SK-N-SH (cell line): ENCODE data around the gene FIGNL1. TPM values are rescaled to one million over a fixed set of nuclear protein-coding genes. Genes with fewer than 3 reads are reported as not detected.

Experiments used
- CTCF ChIA-PET: fragments of 300-600, 350-600 bp; formaldehyde crosslinking; extraction: SDS; loops from one replicate; lab custom pipeline; 2021; lab: Yijun Ruan, JAX
- POLR2A ChIA-PET: fragments of 350-600 bp; sonication (Branson Sonifier 250); formaldehyde crosslinking; extraction: SDS; loops from one replicate; lab custom pipeline; 2020; ENCODE audit warnings: antibody characterized with exemption, inconsistent platforms; lab: Yijun Ruan, JAX
- DNase-seq: peaks from one replicate; pipeline ENCODE4 v3.0.0; 2012
- H2AFZ ChIP-seq: fragments of 200-600 bp; sonication (generic); 2 replicates; pipeline ENCODE4 v1.8.1; 2016; ENCODE audit warnings: antibody characterized with exemption, mild to moderate bottlenecking, low read depth
- H3F3A ChIP-seq: fragments of 200-600 bp; sonication (generic); replicated peaks from 2 replicates; pipeline ENCODE3; 2016; ENCODE audit warnings: antibody characterized with exemption, mild to moderate bottlenecking; ENCODE audit not compliant: insufficient read depth
- H3K27ac ChIP-seq, 2 experiments: fragments of 200-500 bp in 1 of 2; fragments of 200-600 bp in 1 of 2; sonication (Bioruptor generic) in 1 of 2; sonication (generic), shearing (Covaris generic) in 1 of 2; 2 replicates each; pipeline versions ENCODE4 v1.5.1 to v1.6.1; 2014 to 2016; ENCODE audit warnings: low read depth in 2 of 2, inconsistent platforms in 1 of 2, low read length in 1 of 2, mild to moderate bottlenecking in 1 of 2, mixed read lengths in 1 of 2
- H3K27me3 ChIP-seq: fragments of 200-600 bp; sonication (generic), shearing (Covaris generic); 2 replicates; pipeline ENCODE4 v1.6.1; 2016; ENCODE audit warnings: mixed run types; ENCODE audit not compliant: insufficient read depth
- H3K36me3 ChIP-seq, 2 experiments: fragments of 200-500 bp in 1 of 2; fragments of 200-600 bp in 1 of 2; sonication (Bioruptor generic) in 1 of 2; sonication (generic) in 1 of 2; replicated peaks in 1 of 2; 2 replicates each; pipeline versions ENCODE3 to v1.5.1; 2014 to 2016; ENCODE audit warnings: low read length in 1 of 2, mild to moderate bottlenecking in 1 of 2; ENCODE audit not compliant: insufficient read depth in 2 of 2, control insufficient read depth in 1 of 2
- H3K4me1 ChIP-seq, 2 experiments: fragments of 200-500 bp in 1 of 2; fragments of 200-600 bp in 1 of 2; sonication (Bioruptor generic) in 1 of 2; sonication (generic), shearing (Covaris generic) in 1 of 2; 2 replicates each; pipeline versions ENCODE4 v1.5.1 to v1.6.1; 2014 to 2016; ENCODE audit warnings: low read depth in 1 of 2, low read length in 1 of 2, mixed run types in 1 of 2; ENCODE audit not compliant: insufficient read depth in 2 of 2, control insufficient read depth in 1 of 2
- H3K4me2 ChIP-seq: fragments of 200-600 bp; sonication (generic), shearing (Covaris generic); 2 replicates; pipeline ENCODE4 v1.6.1; 2017; ENCODE audit warnings: mixed run types
- H3K4me3 ChIP-seq, 2 experiments: fragments of 200-500 bp in 1 of 2; fragments of 200-600 bp in 1 of 2; sonication (Bioruptor generic) in 1 of 2; sonication (generic), shearing (Covaris generic) in 1 of 2; 2 replicates each; pipeline versions ENCODE4 v1.5.1 to v1.8.1; 2014 to 2016; ENCODE audit warnings: low read depth in 2 of 2, inconsistent platforms in 1 of 2, low read length in 1 of 2, mild to moderate bottlenecking in 1 of 2, mixed read lengths in 1 of 2, moderate library complexity in 1 of 2
- H3K79me2 ChIP-seq: fragments of 200-600 bp; sonication (generic); 2 replicates; pipeline ENCODE4 v1.8.1; 2017; ENCODE audit warnings: mild to moderate bottlenecking; ENCODE audit not compliant: insufficient read depth
- H3K9ac ChIP-seq: fragments of 200-600 bp; sonication (generic); 2 replicates; pipeline ENCODE4 v1.6.1; 2017; ENCODE audit warnings: mixed run types
- H3K9me2 ChIP-seq: fragments of 200-600 bp; sonication (generic); 2 replicates; pipeline ENCODE4 v1.6.1; 2017; ENCODE audit warnings: mixed run types
- H3K9me3 ChIP-seq: fragments of 200-600 bp; sonication (generic); 2 replicates; pipeline ENCODE4 v1.6.1; 2017; ENCODE audit warnings: mixed run types, mild to moderate bottlenecking, moderate library complexity
- H4K20me1 ChIP-seq: fragments of 200-600 bp; sonication (generic); 2 replicates; pipeline ENCODE4 v1.6.1; 2017; ENCODE audit warnings: mild to moderate bottlenecking, mixed run types; ENCODE audit not compliant: insufficient read depth
- ELF1 ChIP-seq: IDR thresholded peaks from 2 replicates; pipeline ENCODE4 v1.4.0; 2012
- EP300 ChIP-seq, 2 experiments: IDR thresholded peaks; 2 replicates each; pipeline versions ENCODE4 v1.4.0 to v1.6.1; 2012; ENCODE audit warnings: borderline replicate concordance in 1 of 2, low read depth in 1 of 2, low read length in 1 of 2
- IRF3 ChIP-seq: fragments of 150-350 bp; IDR thresholded peaks from 2 replicates; pipeline ENCODE4 v1.6.1; 2016; ENCODE audit warnings: mild to moderate bottlenecking, low read depth, low read length
- MXI1 ChIP-seq: IDR thresholded peaks from 2 replicates; pipeline ENCODE4 v1.6.1; 2012; ENCODE audit warnings: mild to moderate bottlenecking, low read depth, low read length, improper control_type of control experiment
- POLR2AphosphoS5 ChIP-seq: IDR thresholded peaks from 2 replicates; pipeline ENCODE4 v1.6.1; 2012; ENCODE audit warnings: low read depth, low read length
- RXRA ChIP-seq: IDR thresholded peaks from 2 replicates; pipeline ENCODE4 v1.4.0; 2012; ENCODE audit warnings: low read depth, mild to moderate bottlenecking, borderline replicate concordance
- SMC3 ChIP-seq: IDR thresholded peaks from 2 replicates; pipeline ENCODE4 v1.6.1; 2012; ENCODE audit warnings: low read depth, low read length, improper control_type of control experiment
- TEAD4 ChIP-seq: IDR thresholded peaks from 2 replicates; pipeline ENCODE4 v1.4.0; 2012; ENCODE audit warnings: mild to moderate bottlenecking, borderline replicate concordance; ENCODE audit not compliant: insufficient read depth
- USF1 ChIP-seq: IDR thresholded peaks from 2 replicates; pipeline ENCODE4 v1.4.0; 2012; ENCODE audit warnings: low read depth, borderline replicate concordance
- WGBS: methylation state at CpG from one replicate; pipeline ENCODE4 v1.1.6; 2017; ENCODE audit warnings: low lambda C conversion rate; 5-methylcytosine and 5-hydroxymethylcytosine counted together
- polyA plus RNA-seq, 3 experiments: library from polyadenylated mRNA; depleted of rRNA; stranded (reverse); fragments of >200 nt; gene quantifications; 2 replicates each; pipeline ENCODE4 v1.2.3, GENCODE V29; 2012

FIGNL1 gene
- polyA plus RNA-seq, 1 of the 3 experiments (the other 2 are of a cell fraction) = 6.7 TPM

- H3K9ac ChIP-seq = no peak overlapping the region
- no peaks in the 10 kb centered on the region for H3K9me2 ChIP-seq
- no peak overlapping the region for H3K4me2 ChIP-seq
- no peaks in the 10 kb centered on the region for H4K20me1 ChIP-seq
- H3F3A ChIP-seq = no peaks in the 10 kb centered on the region
- no peak for DNase-seq
- no peaks in the 10 kb centered on the region for H3K9me3 ChIP-seq
- peaks cover 12% of the 10 kb centered on the region for H3K27me3 ChIP-seq
- TF ChIP-seq ELF1 = no peak
- no peak overlapping the region; a peak in 1 of 4 replicates for H3K27ac ChIP-seq
- peaks cover 0 to 13% of the 10 kb centered on the region in 2 experiments; a peak in 1 of 4 replicates for H3K4me1 ChIP-seq
- peaks cover 0 to 14% of the 10 kb centered on the region in 2 experiments for H3K36me3 ChIP-seq
- ChIA-PET POLR2A (interaction anchor here (0.9 kb wide), 1 partner anchor 251 kb away, joined by 3 read pairs; no protein-coding TSS in a partner anchor), CTCF (interaction anchor here (2.9 kb wide), 1 partner anchor 11 kb away, joined by 12 read pairs; no protein-coding TSS in a partner anchor)
- H3K4me3 ChIP-seq = no peak overlapping the region
- H2AFZ ChIP-seq = no peak overlapping the region
- WGBS = 70% methylated on average over 3 of the region's 3 CpGs
- H3K79me2 ChIP-seq = no peaks in the 10 kb centered on the region
Observed at GRCh38 chr7:50456371-50457123, 6.4 kb upstream of the FIGNL1 start.

GRCh38 chr7:50455658-50456057 lies 5.5 kb upstream of the FIGNL1 start:
- Histone ChIP-seq H3K9me2 (no peaks in the 10 kb centered on the region), H3F3A (no peaks in the 10 kb centered on the region), H3K4me1 (peaks cover 0 to 19% of the 10 kb centered on the region in 2 experiments; a peak in 1 of 4 replicates), H3K9ac (no peak overlapping the region), H3K4me3 (no peak overlapping the region), H3K27ac (peak overlapping the region in 1 of 2 experiments; percentile 11; a peak in 1 of 4 replicates), H2AFZ (no peak overlapping the region), H3K27me3 (peaks cover 12% of the 10 kb centered on the region), H3K79me2 (no peaks in the 10 kb centered on the region), H3K9me3 (no peaks in the 10 kb centered on the region), H4K20me1 (no peaks in the 10 kb centered on the region), H3K36me3 (peaks cover 0 to 8% of the 10 kb centered on the region in 2 experiments), H3K4me2 (no peak overlapping the region)
- CTCF ChIA-PET = interaction anchor here (0.8 to 2.9 kb wide), 6 partner anchors 12 to 312 kb away, joined by 3 to 12 read pairs (median 5); no protein-coding TSS in a partner anchor
- POLR2A ChIA-PET = interaction anchor here (0.9 kb wide), 1 partner anchor 250 kb away, joined by 3 read pairs; no protein-coding TSS in a partner anchor
- no peak for TF ChIP-seq POLR2AphosphoS5
- TF ChIP-seq RXRA = no peak
- TF ChIP-seq USF1 = no peak
- TF ChIP-seq IRF3 = no peak
- no peak for TF ChIP-seq TEAD4
- no peak for TF ChIP-seq MXI1
- TF ChIP-seq EP300 (IDR thresholded peaks at IDR 0.05; ENCODE audit: borderline replicate concordance in 1 of 2, low read depth in 1 of 2, low read length in 1 of 2) = no peak
- no peak for TF ChIP-seq SMC3
- no peak for DNase-seq
